HG03280 (cell line): ENCODE data around the gene ATG4D.
"Not testable (repeated sequence)": the region's sequence is repeated elsewhere in the genome, so short reads cannot be mapped to it uniquely, and the experiment has no call there.

Experiments used
- ATAC-seq: cut with Tn5 transposase; IDR thresholded peaks from one replicate; pipeline ENCODE4 v1.9.1; 2021; ENCODE audit warnings: mild to moderate bottlenecking, moderate library complexity; ENCODE audit not compliant: unreplicated experiment

The ATG4D gene

DNA sequence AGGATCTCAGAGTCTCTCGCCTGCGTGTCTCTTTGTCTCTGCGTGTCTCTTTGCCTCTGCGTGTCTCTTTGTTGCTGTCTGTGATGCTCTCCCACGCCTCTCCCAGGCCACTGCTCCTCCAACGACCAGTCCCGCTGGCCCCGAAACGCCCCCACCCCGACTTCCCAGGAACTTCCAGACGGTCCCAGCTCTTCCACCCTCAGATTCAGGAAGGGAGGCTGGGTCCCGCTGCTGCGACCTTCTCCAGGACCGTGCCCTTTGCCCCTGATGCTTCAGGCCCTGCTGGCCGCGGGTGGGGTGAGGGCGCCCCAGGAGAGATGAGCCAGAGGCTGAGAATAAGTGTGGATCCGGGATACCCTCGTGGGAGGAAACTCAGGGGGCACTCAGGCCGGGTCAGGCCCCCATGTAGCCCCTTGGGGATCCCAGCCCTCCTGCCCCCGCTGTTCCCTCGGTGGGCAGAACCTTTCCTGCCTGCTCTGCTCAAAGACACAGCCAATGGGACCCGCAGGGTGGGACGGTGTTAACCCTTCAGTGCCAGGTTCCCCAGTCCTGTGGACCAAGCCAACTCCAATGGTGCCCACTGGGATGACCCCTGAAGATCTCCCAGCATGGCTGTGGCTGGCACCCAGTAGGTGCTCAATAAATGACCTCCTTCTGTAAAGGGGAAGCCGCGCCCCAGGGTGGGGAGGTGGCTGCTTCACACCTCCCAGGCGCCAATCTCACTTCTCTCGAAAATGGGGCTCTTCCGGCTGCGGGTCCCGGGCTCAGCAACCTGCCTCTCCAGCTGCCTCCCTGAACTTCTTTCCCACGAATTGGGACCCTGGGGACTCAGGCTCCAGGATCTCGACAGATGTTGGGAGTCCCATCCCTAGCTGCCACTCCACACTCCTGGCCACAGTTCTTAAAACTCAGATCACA is 25.0 kb upstream of the ATG4D start:
- no peak for ATAC-seq

GRCh38 chr19:10519421-10519820 is 24.3 kb upstream of the ATG4D start:
- ATAC-seq: no peak

DNA sequence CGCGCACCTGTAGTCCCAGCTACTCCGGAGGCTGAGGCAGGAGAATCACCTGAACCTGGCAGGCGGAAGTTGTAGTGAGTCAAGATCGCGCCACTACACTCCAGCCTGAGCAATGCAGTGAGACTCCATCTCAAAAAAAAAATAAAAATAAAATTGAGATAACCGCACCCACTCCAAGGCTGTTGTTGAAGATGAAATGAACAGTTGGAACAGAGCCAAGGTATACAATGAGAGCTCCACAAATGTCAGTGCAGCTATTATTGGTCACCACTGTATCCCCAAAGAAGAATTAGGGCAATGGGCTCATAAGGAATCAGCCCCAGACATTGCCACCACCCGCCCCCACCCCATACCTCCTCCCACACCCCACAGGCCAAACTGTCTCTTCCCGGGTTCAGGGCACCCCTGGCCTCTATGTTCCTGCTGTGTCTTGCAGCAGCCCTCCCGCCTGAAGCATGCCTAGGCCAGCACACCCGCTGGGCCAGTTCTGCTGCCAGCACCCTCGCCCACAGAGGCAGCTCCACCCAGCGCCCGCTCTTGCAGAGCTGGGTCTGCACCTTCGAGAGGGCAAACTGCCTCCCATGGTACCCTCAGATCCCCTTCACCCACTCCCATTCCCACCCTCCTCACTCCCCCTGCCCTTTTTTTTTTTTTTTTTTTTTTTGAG is 22.9 kb upstream of the ATG4D start:
- no peak for ATAC-seq

- ATAC-seq: no peak
Measured at GRCh38 chr19:10521461-10522171, 22.1 kb upstream of the ATG4D start.

DNA sequence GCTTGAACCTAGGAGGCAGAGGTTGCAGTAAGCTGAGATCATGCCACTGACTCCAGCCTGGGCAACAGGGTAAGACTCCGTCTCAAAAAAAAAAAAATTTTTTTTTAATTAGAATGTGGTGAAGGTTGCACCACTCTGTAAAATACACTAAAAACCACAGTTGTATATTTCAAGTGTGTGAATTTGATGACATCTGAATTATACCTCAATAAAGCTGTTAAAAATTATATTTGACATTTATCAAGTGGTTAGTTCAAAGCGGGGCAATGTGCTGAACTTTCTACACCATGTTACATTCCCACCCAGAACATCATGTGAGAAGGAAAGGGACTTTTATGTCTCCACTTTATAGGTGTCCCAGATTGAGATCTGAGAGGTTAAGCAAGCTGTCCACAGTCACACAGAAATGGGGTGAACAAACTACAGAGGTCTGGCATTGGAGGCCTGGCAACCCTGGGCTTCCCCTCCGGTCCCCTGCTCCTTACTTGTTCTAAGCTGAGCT is 20.5 kb upstream of the ATG4D start:
- ATAC-seq: no peak

- no peak for ATAC-seq
Measured at GRCh38 chr19:10525636-10526035, 18.1 kb upstream of the ATG4D start.

GRCh38 chr19:10526887-10527286 is 16.8 kb upstream of the ATG4D start:
- not testable (repeated sequence) for ATAC-seq

DNA sequence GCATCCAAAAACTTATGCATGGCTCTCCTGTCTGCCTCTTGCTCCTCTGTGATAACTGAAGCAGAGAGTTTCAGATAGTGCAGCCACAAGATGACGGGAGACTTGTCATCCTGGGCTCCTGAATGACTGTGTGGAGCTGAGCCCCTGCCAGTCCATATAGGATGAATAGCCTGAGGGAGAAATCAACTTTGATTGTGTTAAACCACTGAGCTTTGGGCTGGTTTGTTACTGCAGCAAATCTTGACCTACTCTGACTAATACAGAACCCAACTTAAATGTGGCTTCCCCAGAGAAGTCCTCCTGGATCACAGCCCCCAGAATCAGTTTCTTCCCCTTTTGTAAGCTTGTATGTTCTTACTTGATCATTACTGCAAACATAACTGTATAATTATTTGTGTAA is 11.2 kb upstream of the ATG4D start:
- ATAC-seq: no peak

GRCh38 chr19:10533646-10534386 is 9.9 kb upstream of the ATG4D start:
- no peak for ATAC-seq

- ATAC-seq: no peak
Measured at GRCh38 chr19:10535613-10536012, 8.1 kb upstream of the ATG4D start.

DNA sequence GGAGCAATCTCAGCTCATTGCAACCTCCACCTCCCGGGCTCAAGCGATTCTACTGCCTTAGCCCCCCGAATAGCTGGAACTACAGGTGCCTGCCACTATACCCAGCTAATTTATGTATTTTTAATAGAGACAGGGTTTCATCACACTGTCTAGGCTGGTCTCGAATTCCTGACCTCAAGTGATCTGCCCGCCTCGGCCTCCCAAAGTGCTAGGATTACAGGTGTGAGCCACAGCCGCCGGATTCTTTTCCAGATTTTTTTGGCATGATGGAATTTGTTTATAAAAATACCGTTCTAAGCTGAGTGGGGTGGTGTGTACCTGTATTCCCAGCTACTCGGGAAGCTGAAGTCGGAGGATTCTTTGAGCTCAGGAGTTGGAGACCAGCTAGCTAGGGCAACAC is 6.0 kb upstream of the ATG4D start:
- no peak for ATAC-seq

- ATAC-seq: no peak
Measured at GRCh38 chr19:10538204-10538983, 5.3 kb upstream of the ATG4D start.

GRCh38 chr19:10539016-10539415 is 4.7 kb upstream of the ATG4D start:
- not testable (repeated sequence) for ATAC-seq

- ATAC-seq: no peak
Measured at GRCh38 chr19:10543059-10543419, 665 bp upstream of the ATG4D start.

- no peak for ATAC-seq
Measured at GRCh38 chr19:10544242-10544752, 593 bp downstream of the ATG4D start.

- ATAC-seq: no peak
Measured at GRCh38 chr19:10544753-10545251, 1.1 kb downstream of the ATG4D start.

GRCh38 chr19:10546817-10547216 is 3.1 kb downstream of the ATG4D start:
- no peak for ATAC-seq

- ATAC-seq: no peak
Measured at GRCh38 chr19:10548746-10549276, 5.1 kb downstream of the ATG4D start.

DNA sequence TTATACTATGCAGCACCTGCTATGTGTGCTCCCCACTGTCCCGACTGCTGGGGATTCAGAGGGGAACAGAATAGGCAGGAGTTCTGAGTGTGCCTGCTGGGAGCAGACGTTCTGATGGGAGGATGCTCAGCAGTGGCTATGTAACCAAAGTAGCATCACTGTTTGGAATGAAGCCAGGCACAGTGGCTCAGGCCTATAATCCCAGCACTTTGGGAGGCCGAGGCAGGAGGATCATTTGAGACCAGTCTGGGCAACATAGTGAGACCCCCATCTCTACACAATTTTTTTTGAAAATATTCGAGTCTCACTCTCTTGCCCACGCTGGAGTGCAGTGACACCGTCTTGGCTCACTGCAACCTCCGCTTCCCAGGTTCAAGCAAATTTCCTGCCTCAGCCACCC is 6.0 kb downstream of the ATG4D start:
- no peak for ATAC-seq
